NCI-H128 (cell line): ENCODE data around the gene MED17.

Experiments
- DNase-seq: peaks from one replicate; lab custom pipeline; 2025; ENCODE audit not compliant: unreplicated experiment; lab: John Stamatoyannopoulos, UW

Gene MED17

GRCh38 chr11:93846411-93846810, 62.3 kb downstream of the MED17 start:
- DNase-seq = no peak

- DNase-seq = no peak
These were observed 65.1 kb downstream of the MED17 start for GRCh38 chr11:93849201-93849600.

GRCh38 chr11:93849751-93850593, 65.9 kb downstream of the MED17 start:
- no peak for DNase-seq

- no peak for DNase-seq
These were observed 66.5 kb downstream of the MED17 start, which contains the start of gene VSTM5 for GRCh38 chr11:93850594-93851018. TSS of gene VSTM5 (minus strand) at chr11:93850618. CDS start at chr11:93850502, 116 bp downstream.

- DNase-seq = no peak
These were observed 68.2 kb downstream of the MED17 start for GRCh38 chr11:93852242-93852641.

- no peak for DNase-seq
These were observed 73.5 kb downstream of the MED17 start for GRCh38 chr11:93857413-93858120.

- DNase-seq = no peak
These were observed 74.2 kb downstream of the MED17 start for GRCh38 chr11:93858121-93858775.

GRCh38 chr11:93861808-93862207, 77.7 kb downstream of the MED17 start:
- no peak for DNase-seq
